K562 (cell line): ENCODE results near the gene TIAL1. TPM values are rescaled to one million over a fixed set of nuclear protein-coding genes. Genes with fewer than 3 reads are reported as not detected.

Source experiments
- ATAC-seq: fragments of 200-7000 bp; cut with Tn5 transposase; 3 replicates; pipeline ENCODE4 v1.9.1; 2020; ENCODE audit warnings: moderate library complexity
- BruUV-seq: library from RNA; stranded (reverse); fragments of 400-500 nt; replicated peaks from 2 replicates; lab custom pipeline; 2021; lab: Mats Ljungman, UMichigan
- CTCF ChIA-PET: fragments of 300-600 bp; formaldehyde crosslinking; extraction: SDS; loops from one replicate; lab custom pipeline; 2021; ENCODE audit warnings: low intra/inter-chr PET ratio; lab: Yijun Ruan, JAX
- POLR2A ChIA-PET: fragments of 300-600, 350-650 bp; sonication (Branson Sonifier 250); formaldehyde crosslinking; extraction: SDS; loops from one replicate; lab custom pipeline; 2021; ENCODE audit warnings: antibody characterized with exemption, inconsistent platforms; lab: Yijun Ruan, JAX
- DNase-seq, 4 experiments: peaks; one replicate each; pipeline versions ENCODE4 v3.0.0 to v3.0.0-alpha.2; 2011 to 2018; ENCODE audit warnings: low spot score in 3 of 4, mixed read lengths in 3 of 4; ENCODE audit errors: extremely low read depth in 1 of 4
- FAIRE-seq: peaks from 2 replicates; lab custom pipeline; 2011; peaks lifted over from hg19 to GRCh38; lab: Jason Lieb, UNC
- H2AFZ ChIP-seq: 2 replicates; pipeline ENCODE4 v1.6.0; 2011; ENCODE audit warnings: low read depth, low read length, control low read depth, inconsistent platforms
- H3K27ac ChIP-seq: fragments of 200-600 bp; 3 replicates; pipeline ENCODE4 v1.8.0; 2011; ENCODE audit warnings: low read depth, mild to moderate bottlenecking, control low read depth, inconsistent platforms, low read length, moderate library complexity, mixed read lengths; ENCODE audit errors: extremely low read depth
- H3K27me3 ChIP-seq, 2 experiments: fragments of 300-600 bp in 1 of 2; 2 replicates in 1 of 2; 3 replicates in 1 of 2; pipeline versions ENCODE4 v1.6.0 to v1.8.0; 2011; ENCODE audit warnings: inconsistent platforms in 2 of 2, low read length in 2 of 2, mild to moderate bottlenecking in 1 of 2, mixed read lengths in 1 of 2, moderate library complexity in 1 of 2; ENCODE audit not compliant: control insufficient read depth in 2 of 2, insufficient read depth in 2 of 2
- H3K36me3 ChIP-seq: fragments of 300-600 bp; 3 replicates; pipeline ENCODE4 v1.8.0; 2011; ENCODE audit warnings: mild to moderate bottlenecking, low read length, inconsistent platforms; ENCODE audit not compliant: control insufficient read depth, insufficient read depth
- H3K4me1 ChIP-seq, 2 experiments: fragments of 200-600 bp in 1 of 2; replicated peaks in 1 of 2; 2 replicates in 1 of 2; 3 replicates in 1 of 2; pipeline versions ENCODE4 v1.5.1 to v1.8.0; 2011; ENCODE audit warnings: inconsistent platforms in 2 of 2, low read length in 2 of 2, mild to moderate bottlenecking in 1 of 2, mixed read lengths in 1 of 2, moderate library complexity in 1 of 2; ENCODE audit not compliant: control insufficient read depth in 2 of 2, insufficient read depth in 2 of 2
- H3K4me2 ChIP-seq: 2 replicates; pipeline ENCODE4 v1.6.1; 2011; ENCODE audit warnings: low read length, control low read depth, inconsistent platforms, mixed read lengths; ENCODE audit not compliant: insufficient read depth
- H3K4me3 ChIP-seq: fragments of 200-600 bp; sonication (generic), shearing (Covaris generic); 2 replicates; pipeline ENCODE4 v1.5.1; 2016; ENCODE audit warnings: control low read depth, inconsistent platforms
- H3K79me2 ChIP-seq: fragments of 200-600 bp; 3 replicates; pipeline ENCODE4 v1.8.0; 2011; ENCODE audit warnings: low read length, inconsistent platforms; ENCODE audit not compliant: control insufficient read depth, insufficient read depth
- H3K9ac ChIP-seq, 2 experiments: 2 replicates each; pipeline versions ENCODE4 v1.6.0 to v1.6.1; 2011; ENCODE audit warnings: low read depth in 2 of 2, low read length in 2 of 2, control low read depth in 1 of 2, inconsistent platforms in 1 of 2, mild to moderate bottlenecking in 1 of 2, mixed read lengths in 1 of 2; ENCODE audit not compliant: insufficient read depth in 1 of 2
- H3K9me1 ChIP-seq: one replicate; pipeline ENCODE4 v1.6.0; 2011; ENCODE audit warnings: inconsistent platforms, mild to moderate bottlenecking, low read length, moderate library complexity; ENCODE audit not compliant: control insufficient read depth, insufficient read depth
- H3K9me3 ChIP-seq: replicated peaks from 2 replicates; pipeline ENCODE4 v1.5.1; 2011; ENCODE audit warnings: low read depth, low read length, inconsistent platforms; ENCODE audit not compliant: control insufficient read depth, insufficient read depth
- H4K20me1 ChIP-seq: replicated peaks from 2 replicates; pipeline ENCODE4 v1.6.1; 2011; ENCODE audit warnings: low read length, inconsistent platforms, mixed read lengths; ENCODE audit not compliant: control insufficient read depth, insufficient read depth
- CAMTA2 ChIP-seq: fragments of 250-450 bp; sonication (Bioruptor Pico); conservative IDR thresholded peaks from 2 replicates; pipeline ENCODE4 v1.5.1; 2022
- CCNT2 ChIP-seq: IDR thresholded peaks from 2 replicates; pipeline ENCODE4 v1.6.1; 2011; ENCODE audit warnings: borderline replicate concordance, low read depth, mild to moderate bottlenecking, moderate library complexity, mixed read lengths, low read length; ENCODE audit not compliant: insufficient read length; ENCODE audit errors: extremely low read depth
- COPS2 ChIP-seq: fragments of 450-650 bp; conservative IDR thresholded peaks from 2 replicates; pipeline ENCODE4 v1.6.1; 2016; ENCODE audit warnings: mild to moderate bottlenecking, moderate library complexity
- HNRNPK ChIP-seq: fragments of 200-400 bp; formaldehyde crosslinking; IDR thresholded peaks from one replicate; pipeline ENCODE4 v1.6.1; 2018; ENCODE audit warnings: mild to moderate bottlenecking, low read depth, low read length; ENCODE audit not compliant: poor library complexity, severe bottlenecking
- MTA3 ChIP-seq: fragments of 450-650 bp; formaldehyde crosslinking; IDR thresholded peaks from 2 replicates; pipeline ENCODE4 v1.6.1; 2017; ENCODE audit warnings: mild to moderate bottlenecking, borderline replicate concordance
- OTX1 ChIP-seq: fragments of 450-650 bp; formaldehyde crosslinking; IDR thresholded peaks from 2 replicates; pipeline ENCODE4 v1.4.0; 2022; ENCODE audit warnings: mild to moderate bottlenecking
- PRMT5 ChIP-seq: sonication (generic); formaldehyde crosslinking; IDR thresholded peaks from 2 replicates; pipeline ENCODE4 v1.5.0; 2020; ENCODE audit warnings: missing genetic modification reagents
- SETDB1 ChIP-seq: IDR thresholded peaks from one replicate; pipeline ENCODE4 v1.6.1; 2012; ENCODE audit warnings: low read length, control low read depth, inconsistent platforms
- ZKSCAN1 ChIP-seq: fragments of 150-350 bp; IDR thresholded peaks from 2 replicates; pipeline ENCODE4 v1.6.1; 2016; ENCODE audit warnings: low read depth, low read length
- ZNF282 ChIP-seq: sonication (generic); formaldehyde crosslinking; IDR thresholded peaks from 2 replicates; pipeline ENCODE4 v1.8.1; 2023; ENCODE audit warnings: missing genetic modification reagents
- WGBS: fragments of 100-300 bp; shearing (Covaris generic); methylation state at CpG from one replicate; pipeline ENCODE4 v1.1.6; 2016; ENCODE audit warnings: low coverage, mixed read lengths; ENCODE audit not compliant: insufficient coverage; ENCODE audit errors: missing lambda C conversion rate; 5-methylcytosine and 5-hydroxymethylcytosine counted together
- in situ Hi-C: fragments of 300-500 bp; cut with MboI; formaldehyde crosslinking; loops from 4 replicates; pipeline ENCODE4 v1.15.0; 2018; ENCODE audit warnings: inconsistent platforms, mixed read lengths
- intact Hi-C: fragments of 100-400 bp; cut with micrococcal nuclease; formaldehyde crosslinking; loops from 2 replicates; pipeline ENCODE4 v1.14.2; 2022
- polyA plus RNA-seq, 8 experiments: library from polyadenylated mRNA; depleted of rRNA in 4 of 8; stranded (reverse) in 5 of 8; unstranded in 3 of 8; fragments of >200 nt; fragmentation: Nextera tagmentation in 2 of 8; fragmentation: Illumina TruSeq in 1 of 8; extraction: Ambion mirVana in 2 of 8; extraction: Trizol in 1 of 8; gene quantifications; 2 replicates each; pipeline versions ENCODE4 v1.2.1 to v1.2.3, GENCODE V29; 2011 to 2014; ENCODE audit warnings: inconsistent platforms in 1 of 8, missing spikeins in 1 of 8
- total RNA-seq, 7 experiments: library from RNA; depleted of rRNA in 6 of 7; stranded (reverse); fragments of >200 nt in 6 of 7; fragmentation: Illumina TruSeq in 2 of 7; extraction: Trizol in 2 of 7; gene quantifications; 2 replicates each; pipeline versions ENCODE4 v1.2.1 to v1.2.3, GENCODE V29; 2011 to 2021; ENCODE audit warnings: low replicate concordance in 1 of 7
- TF ChIP-seq, protein P1 (sequence below), 2 experiments: IDR thresholded peaks; 2 replicates each; pipeline ENCODE4 v1.6.1; 2011; ENCODE audit warnings: borderline replicate concordance in 1 of 2, control low read depth in 1 of 2, low read depth in 1 of 2, low read length in 1 of 2, mild to moderate bottlenecking in 1 of 2, mixed read lengths in 1 of 2, moderate library complexity in 1 of 2; ENCODE audit not compliant: insufficient read depth in 1 of 2, insufficient read length in 1 of 2, poor library complexity in 1 of 2, severe bottlenecking in 1 of 2; ENCODE audit errors: extremely low read depth in 1 of 2

Gene TIAL1
- total and polyA plus RNA-seq, 9 of the 15 experiments (the other 6 are each of a cell fraction or from before 2014, with no cell fraction given), result 22.5 to 126 (median 58.2) TPM

DNA sequence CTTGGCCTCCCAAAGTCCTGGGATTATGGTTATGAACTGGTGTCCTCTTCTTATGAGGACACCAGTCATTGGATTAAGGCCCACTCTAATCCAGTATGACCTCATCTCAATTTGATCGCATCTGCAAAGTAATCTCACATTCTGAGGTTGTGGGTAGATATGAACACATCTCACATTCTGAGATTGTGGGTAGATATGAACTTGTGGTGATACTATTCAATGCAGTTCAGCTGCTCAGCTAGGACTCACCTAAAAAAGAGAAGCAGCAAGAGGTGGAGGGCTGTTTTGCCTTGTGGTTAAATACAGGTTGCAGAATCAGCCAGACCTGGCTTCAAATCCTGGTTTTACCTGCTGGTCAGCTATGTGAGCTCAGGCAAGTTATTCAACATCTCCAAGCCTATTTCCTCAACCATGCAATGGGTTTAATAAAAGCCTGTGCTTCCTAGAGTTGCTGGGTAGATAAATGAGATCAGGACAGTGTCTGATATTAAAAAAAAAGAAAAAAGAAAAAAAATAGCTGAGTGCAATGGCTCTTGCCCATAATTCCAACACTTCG is 45.9 kb upstream of the TIAL1 start:
- BruUV-seq, result no TSS peak
- intact Hi-C loops, result no loop called here
- DNase-seq, result no peak

More for the DNA sequence above, 45.9 kb upstream of the TIAL1 start:
- no peak overlapping the region for H2AFZ ChIP-seq
- H3K4me1 ChIP-seq, result no peaks in the 10 kb centered on the region
- TF ChIP-seq CCNT2 (no peak), ZKSCAN1 (no peak), COPS2 (no peak), MTA3 (no peak), SETDB1 (no peak), PRMT5 (CRISPR knock-in tag) (no peak), CAMTA2 (CRISPR knock-in tag) (no peak), HNRNPK (no peak), ZNF282 (CRISPR knock-in tag) (no peak), OTX1 (CRISPR knock-in tag) (no peak)
- TF ChIP-seq, protein P1, sequence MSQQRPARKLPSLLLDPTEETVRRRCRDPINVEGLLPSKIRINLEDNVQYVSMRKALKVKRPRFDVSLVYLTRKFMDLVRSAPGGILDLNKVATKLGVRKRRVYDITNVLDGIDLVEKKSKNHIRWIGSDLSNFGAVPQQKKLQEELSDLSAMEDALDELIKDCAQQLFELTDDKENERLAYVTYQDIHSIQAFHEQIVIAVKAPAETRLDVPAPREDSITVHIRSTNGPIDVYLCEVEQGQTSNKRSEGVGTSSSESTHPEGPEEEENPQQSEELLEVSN (IDR thresholded peaks at IDR 0.05; ENCODE audit: borderline replicate concordance in 1 of 2, extremely low read depth in 1 of 2, insufficient read depth in 1 of 2, insufficient read length in 1 of 2, low read depth in 1 of 2, low read length in 1 of 2, poor library complexity in 1 of 2, severe bottlenecking in 1 of 2), result no peak
- no peaks in the 10 kb centered on the region for H3K36me3 ChIP-seq
- in situ Hi-C loops, result no loop called here
- H3K79me2 ChIP-seq, result no peaks in the 10 kb centered on the region
- H3K4me3 ChIP-seq, result no peak overlapping the region
- no peak overlapping the region for H3K4me2 ChIP-seq
- CTCF ChIA-PET, result no interaction called here
- H3K27me3 ChIP-seq, result no peaks in the 10 kb centered on the region
- ATAC-seq (no peak), FAIRE-seq (no peak)
- no peaks in the 10 kb centered on the region for H3K9me1 ChIP-seq
- H3K9me3 ChIP-seq, result peaks cover 2% of the 10 kb centered on the region
- no peaks in the 10 kb centered on the region for H4K20me1 ChIP-seq
- H3K9ac ChIP-seq, result no peak overlapping the region
- POLR2A ChIA-PET, result interaction anchor here (1.0 to 1.7 kb wide), 2 partner anchors 8 to 16 kb away, joined by 5 to 6 read pairs; partner anchors contain the start of gene BAG3
- WGBS, result 17% methylated on average over 1 of the region's 2 CpGs
- no peak overlapping the region for H3K27ac ChIP-seq
